Right ventricle myocardium inferior (tissue), 1 donor: ENCODE measurements around the gene CALU. TPM values are rescaled to one million over a fixed set of nuclear protein-coding genes. Genes with fewer than 3 reads are reported as not detected.

Experiments used
- total RNA-seq: library from RNA; stranded (reverse); fragmentation: NEBNext Ultra II Directional; extraction: Animal tissue kit (Norgen Biotek cat#: 25700); gene quantifications from one replicate; pipeline ENCODE4 v1.2.1, GENCODE V29; 2021
- donor health status: DM: no; HTN: yes; CAD: no; lungs with severe emphysema.

The CALU gene
- total RNA-seq, 1 donor from 2014 or later, result 183 TPM

Other genes starting within 250 kb of the CALU start
- 1.8 TPM for gene GARIN1A, start 67.1 kb upstream of the CALU start, total RNA-seq
- gene OPN1SW, start 36.4 kb downstream of the CALU start, total RNA-seq, result not detected
- gene CCDC136, start 52.6 kb downstream of the CALU start, total RNA-seq, result 6.3 TPM
- 905 TPM for gene FLNC, start 91.0 kb downstream of the CALU start, total RNA-seq
- gene ATP6V1F, start 123.5 kb downstream of the CALU start, total RNA-seq, result 128 TPM
- gene KCP, start 171.3 kb downstream of the CALU start, total RNA-seq, result 0.11 TPM
- 3.3 TPM for gene IRF5, start 198.6 kb downstream of the CALU start, total RNA-seq